H1 (cell line): ENCODE data around the gene MAP7D2. TPM values are rescaled to one million over a fixed set of nuclear protein-coding genes. Genes with fewer than 3 reads are reported as not detected.

Source experiments
- CTCF ChIA-PET: fragments of 300-600 bp; sonication (Branson Sonifier 250); formaldehyde crosslinking; loops from one replicate; lab custom pipeline; 2021; ENCODE audit not compliant: partially characterized antibody; lab: Charles Lee
- POLR2A ChIA-PET: fragments of 300-600 bp; sonication (Branson Sonifier 250); formaldehyde crosslinking; loops from one replicate; lab custom pipeline; 2021; ENCODE audit warnings: inconsistent platforms; ENCODE audit not compliant: partially characterized antibody; lab: Charles Lee
- DNase-seq, 2 experiments: peaks; one replicate each; pipeline versions ENCODE4 v3.0.0 to v3.0.0-alpha.2; 2010 to 2022; ENCODE audit warnings: low spot score in 2 of 2, low read depth in 1 of 2, mixed read lengths in 1 of 2
- FAIRE-seq: peaks from 2 replicates; lab custom pipeline; 2011; peaks lifted over from hg19 to GRCh38; lab: Jason Lieb, UNC
- H2AFZ ChIP-seq: 2 replicates; pipeline ENCODE4 v1.8.1; 2012; ENCODE audit warnings: low read length, inconsistent platforms
- H2AK5ac ChIP-seq: 2 replicates; pipeline ENCODE4 v1.6.1; 2013; ENCODE audit warnings: low read depth, low read length
- H2BK120ac ChIP-seq: replicated peaks from 2 replicates; pipeline ENCODE3; 2013; ENCODE audit warnings: low read depth, low read length, inconsistent platforms
- H2BK12ac ChIP-seq: 2 replicates; pipeline ENCODE4 v1.6.1; 2013; ENCODE audit warnings: low read depth, low read length
- H2BK15ac ChIP-seq: 2 replicates; pipeline ENCODE4 v1.6.1; 2013; ENCODE audit warnings: low read length
- H2BK20ac ChIP-seq: 2 replicates; pipeline ENCODE4 v1.6.1; 2013; ENCODE audit warnings: low read length
- H2BK5ac ChIP-seq: 2 replicates; pipeline ENCODE4 v1.6.1; 2013; ENCODE audit warnings: low read depth, low read length
- H3K14ac ChIP-seq: 2 replicates; pipeline ENCODE4 v1.6.1; 2013; ENCODE audit warnings: inconsistent platforms; ENCODE audit not compliant: insufficient read length
- H3K18ac ChIP-seq: 2 replicates; pipeline ENCODE4 v1.6.1; 2013; ENCODE audit warnings: low read length; ENCODE audit errors: extremely low read depth
- H3K23ac ChIP-seq: 2 replicates; pipeline ENCODE4 v1.6.1; 2013; ENCODE audit warnings: inconsistent platforms; ENCODE audit not compliant: insufficient read length
- H3K23me2 ChIP-seq: 2 replicates; pipeline ENCODE4 v1.6.1; 2013; ENCODE audit warnings: low read depth, low read length
- H3K27ac ChIP-seq: 2 replicates; pipeline ENCODE4 v1.6.1; 2011; ENCODE audit warnings: low read depth, low read length, inconsistent platforms
- H3K27me3 ChIP-seq, 4 experiments: replicated peaks in 1 of 4; 1 replicate in 1 of 4; 2 replicates in 3 of 4; pipeline versions ENCODE4 v1.6.1 to v1.8.1; 2011 to 2013; ENCODE audit warnings: low read length in 3 of 4, mild to moderate bottlenecking in 3 of 4, inconsistent platforms in 2 of 4, mixed read lengths in 2 of 4, moderate library complexity in 1 of 4; ENCODE audit not compliant: control insufficient read depth in 3 of 4, insufficient read depth in 3 of 4; ENCODE audit errors: extremely low read depth in 1 of 4
- H3K36me3 ChIP-seq, 4 experiments: 2 replicates each; pipeline versions ENCODE4 v1.6.1 to v1.8.1; 2011 to 2013; ENCODE audit warnings: mild to moderate bottlenecking in 4 of 4, low read length in 3 of 4, moderate library complexity in 2 of 4, control low read depth in 1 of 4, inconsistent platforms in 1 of 4; ENCODE audit not compliant: insufficient read depth in 4 of 4, control insufficient read depth in 2 of 4
- H3K4ac ChIP-seq: replicated peaks from 2 replicates; pipeline ENCODE3; 2013; ENCODE audit warnings: low read length, low read depth, mixed read lengths, inconsistent platforms; ENCODE audit not compliant: insufficient read length
- H3K4me1 ChIP-seq, 4 experiments: replicated peaks in 1 of 4; 1 replicate in 1 of 4; 2 replicates in 3 of 4; pipeline versions ENCODE4 v1.6.1 to v1.8.1; 2011 to 2013; ENCODE audit warnings: low read length in 3 of 4, inconsistent platforms in 2 of 4, mixed read lengths in 1 of 4; ENCODE audit not compliant: insufficient read depth in 4 of 4, control insufficient read depth in 3 of 4
- H3K4me2 ChIP-seq, 2 experiments: 2 replicates each; pipeline versions ENCODE4 v1.6.1 to v1.8.1; 2011 to 2013; ENCODE audit warnings: low read depth in 2 of 2, low read length in 2 of 2, control low read depth in 1 of 2, inconsistent platforms in 1 of 2, mild to moderate bottlenecking in 1 of 2; ENCODE audit not compliant: insufficient read depth in 1 of 2
- H3K4me3 ChIP-seq, 4 experiments: fragments of 200-600, 300-600 bp in 1 of 4; sonication (generic), shearing (Covaris generic), sonication (Bioruptor Twin) in 1 of 4; 2 replicates each; pipeline versions ENCODE4 v1.5.1 to v1.8.1; 2011 to 2016; ENCODE audit warnings: low read length in 4 of 4, low read depth in 3 of 4, control low read depth in 2 of 4, inconsistent platforms in 2 of 4, mild to moderate bottlenecking in 2 of 4, mixed read lengths in 1 of 4, moderate library complexity in 1 of 4; ENCODE audit not compliant: insufficient read depth in 2 of 4; ENCODE audit errors: extremely low read depth in 1 of 4
- H3K56ac ChIP-seq: replicated peaks from 2 replicates; pipeline ENCODE3; 2013; ENCODE audit warnings: low read depth, mild to moderate bottlenecking, mixed read lengths, low read length, inconsistent platforms; ENCODE audit not compliant: insufficient read length
- H3K79me1 ChIP-seq: 2 replicates; pipeline ENCODE4 v1.6.1; 2013; ENCODE audit warnings: low read depth, low read length, control low read depth
- H3K79me2 ChIP-seq, 2 experiments: 2 replicates each; pipeline versions ENCODE4 v1.6.1 to v1.8.1; 2012 to 2013; ENCODE audit warnings: low read length in 2 of 2, mild to moderate bottlenecking in 2 of 2, inconsistent platforms in 1 of 2; ENCODE audit not compliant: insufficient read depth in 2 of 2, control insufficient read depth in 1 of 2
- H3K9ac ChIP-seq, 4 experiments: replicated peaks in 1 of 4; 1 replicate in 1 of 4; 2 replicates in 3 of 4; pipeline versions ENCODE4 v1.6.1 to v1.8.1; 2011 to 2013; ENCODE audit warnings: low read depth in 3 of 4, low read length in 3 of 4, control low read depth in 2 of 4, mild to moderate bottlenecking in 2 of 4, moderate library complexity in 2 of 4, inconsistent platforms in 1 of 4; ENCODE audit errors: extremely low read depth in 1 of 4
- H3K9me3 ChIP-seq, 2 experiments: 2 replicates each; pipeline versions ENCODE4 v1.6.1 to v1.8.1; 2012 to 2013; ENCODE audit warnings: mild to moderate bottlenecking in 2 of 2, moderate library complexity in 2 of 2, control low read depth in 1 of 2, inconsistent platforms in 1 of 2, low read depth in 1 of 2, low read length in 1 of 2, mixed read lengths in 1 of 2; ENCODE audit not compliant: insufficient read depth in 2 of 2
- H4K20me1 ChIP-seq, 2 experiments: replicated peaks in 1 of 2; 2 replicates each; pipeline versions ENCODE3 to v1.8.1; 2011 to 2013; ENCODE audit warnings: inconsistent platforms in 2 of 2, low read length in 2 of 2, mild to moderate bottlenecking in 1 of 2; ENCODE audit not compliant: insufficient read depth in 2 of 2, control insufficient read depth in 1 of 2
- H4K5ac ChIP-seq: 2 replicates; pipeline ENCODE4 v1.6.1; 2013; ENCODE audit warnings: low read length, low read depth, mixed read lengths, inconsistent platforms; ENCODE audit not compliant: insufficient read length
- H4K8ac ChIP-seq: 2 replicates; pipeline ENCODE4 v1.8.0; 2013; ENCODE audit warnings: mild to moderate bottlenecking, moderate library complexity, low read length, inconsistent platforms; ENCODE audit not compliant: insufficient read depth; ENCODE audit errors: extremely low read depth
- H4K91ac ChIP-seq: replicated peaks from 2 replicates; pipeline ENCODE3; 2013; ENCODE audit warnings: low read length, mixed read lengths, inconsistent platforms; ENCODE audit not compliant: insufficient read length
- ASH2L ChIP-seq: fragments of 200-600, 300-600 bp; sonication (generic); IDR thresholded peaks from one replicate; pipeline ENCODE4 v1.7.1; 2017; ENCODE audit warnings: low read length
- BACH1 ChIP-seq: IDR thresholded peaks from 2 replicates; pipeline ENCODE4 v1.6.1; 2012; ENCODE audit warnings: low read length, improper control_type of control experiment
- CBX8 ChIP-seq: fragments of 300-800, 300-1000 bp; sonication (generic); IDR thresholded peaks from 2 replicates; pipeline ENCODE4 v1.7.1; 2016; ENCODE audit warnings: low read depth, low read length, borderline replicate concordance
- CEBPB ChIP-seq: IDR thresholded peaks from 2 replicates; pipeline ENCODE4 v1.6.1; 2012; ENCODE audit warnings: low read depth, low read length
- CHD1 ChIP-seq: IDR thresholded peaks from 2 replicates; pipeline ENCODE4 v1.6.1; 2012; ENCODE audit warnings: low read depth, low read length, improper control_type of control experiment
- EGR1 ChIP-seq: IDR thresholded peaks from 2 replicates; pipeline ENCODE4 v1.6.1; 2011; ENCODE audit warnings: low read depth, low read length, borderline replicate concordance
- EP300 ChIP-seq, 2 experiments: IDR thresholded peaks; 1 replicate in 1 of 2; 2 replicates in 1 of 2; pipeline ENCODE4 v1.6.1; 2011 to 2012; ENCODE audit warnings: low read depth in 2 of 2, low read length in 2 of 2, mild to moderate bottlenecking in 2 of 2, borderline replicate concordance in 1 of 2, inconsistent platforms in 1 of 2, moderate library complexity in 1 of 2
- HDAC2 ChIP-seq, 2 experiments: fragments of 300-600 bp in 1 of 2; sonication (generic) in 1 of 2; IDR thresholded peaks; 2 replicates each; pipeline ENCODE4 v1.6.1; 2011 to 2012; ENCODE audit warnings: low read depth in 2 of 2, low read length in 2 of 2, mild to moderate bottlenecking in 2 of 2, moderate library complexity in 2 of 2, borderline replicate concordance in 1 of 2, inconsistent platforms in 1 of 2
- RAD21 ChIP-seq, 2 experiments: IDR thresholded peaks in 1 of 2; conservative IDR thresholded peaks in 1 of 2; 2 replicates each; pipeline ENCODE4 v1.6.1; 2011; ENCODE audit warnings: low read depth in 2 of 2, low read length in 2 of 2, improper control_type of control experiment in 1 of 2, inconsistent platforms in 1 of 2, mild to moderate bottlenecking in 1 of 2, moderate library complexity in 1 of 2
- RFX5 ChIP-seq: IDR thresholded peaks from 2 replicates; pipeline ENCODE4 v1.6.1; 2011; ENCODE audit warnings: low read depth, low read length, improper control_type of control experiment, borderline replicate concordance
- SIN3A ChIP-seq, 2 experiments: IDR thresholded peaks in 1 of 2; conservative IDR thresholded peaks in 1 of 2; 2 replicates each; pipeline ENCODE4 v1.6.1; 2011 to 2012; ENCODE audit warnings: low read length in 2 of 2, improper control_type of control experiment in 1 of 2, low read depth in 1 of 2, mild to moderate bottlenecking in 1 of 2
- SUZ12 ChIP-seq: fragments of 200-600 bp; sonication (generic); IDR thresholded peaks from 2 replicates; pipeline ENCODE4 v1.6.1; 2012; ENCODE audit warnings: mild to moderate bottlenecking, inconsistent platforms, low read length, moderate library complexity, mixed read lengths
- ZNF274 ChIP-seq: IDR thresholded peaks from 2 replicates; pipeline ENCODE4 v1.7.0; 2012; ENCODE audit warnings: low read length, borderline replicate concordance; ENCODE audit errors: extremely low read depth
- WGBS, 2 experiments: shearing (Covaris generic) in 1 of 2; methylation state at CpG; one replicate each; pipeline versions ENCODE4 v1.1.6 to v1.1.7; 2013 to 2015; ENCODE audit warnings: low lambda C conversion rate in 2 of 2, mixed read lengths in 2 of 2, inconsistent platforms in 1 of 2, low coverage in 1 of 2, missing lambda C conversion rate in 1 of 2; ENCODE audit not compliant: insufficient replicate concordance in 2 of 2, insufficient coverage in 1 of 2, insufficient read length in 1 of 2; ENCODE audit errors: extremely low coverage in 1 of 2, missing lambda C conversion rate in 1 of 2; 5-methylcytosine and 5-hydroxymethylcytosine counted together
- polyA plus RNA-seq, 7 experiments: library from polyadenylated mRNA; depleted of rRNA in 3 of 7; stranded (reverse) in 5 of 7; unstranded in 2 of 7; fragments of >200 nt in 5 of 7; fragments of 200-250 nt in 2 of 7; gene quantifications; 1 replicate in 5 of 7; 2 replicates in 1 of 7; 4 replicates in 1 of 7; pipeline versions ENCODE4 v1.2.1 to v1.2.3, GENCODE V29; 2011 to 2013; ENCODE audit warnings: missing spikeins in 2 of 7, mixed read lengths in 2 of 7
- total RNA-seq: library from RNA; stranded (reverse); fragmentation: NEBNext Ultra II Directional; extraction: Animal tissue kit (Norgen Biotek cat#: 25700); gene quantifications from 2 replicates; pipeline ENCODE4 v1.2.1, GENCODE V29; 2021

The MAP7D2 gene
- total and polyA plus RNA-seq, 2 of the 8 experiments (the other 6 are each of a cell fraction or from before 2014, with no cell fraction given): 0.65 to 0.83 TPM

- Histone ChIP-seq H3K9ac (no peak overlapping the region), H3K18ac (no peak overlapping the region), H3K4me2 (no peak overlapping the region), H3K36me3 (no peaks in the 10 kb centered on the region), H3K79me2 (no peaks in the 10 kb centered on the region), H3K9me3 (no peaks in the 10 kb centered on the region), H4K20me1 (no peaks in the 10 kb centered on the region), H2BK15ac (no peak overlapping the region), H3K23ac (no peak overlapping the region), H3K4me3 (no peak overlapping the region), H4K5ac (no peak overlapping the region), H3K4ac (no peak overlapping the region), H3K56ac (no peak overlapping the region), H3K79me1 (no peaks in the 10 kb centered on the region), H2BK5ac (no peak overlapping the region), H2BK20ac (no peak overlapping the region), H4K91ac (no peak overlapping the region), H3K14ac (no peak overlapping the region), H2BK12ac (no peak overlapping the region), H3K27ac (no peak overlapping the region), H2AK5ac (no peak overlapping the region), H3K27me3 (no peaks in the 10 kb centered on the region), H4K8ac (no peak overlapping the region), H3K23me2 (no peaks in the 10 kb centered on the region), H2BK120ac (no peak overlapping the region), H3K4me1 (no peaks in the 10 kb centered on the region), H2AFZ (no peak overlapping the region)
- POLR2A ChIA-PET: no interaction called here
- FAIRE-seq (no peak), DNase-seq (no peak)
- WGBS, 2 experiments: 94% methylated on average over 6 of the region's 6 CpGs; no CpG with 5 or more reads in 1 of the 2 experiments
- CTCF ChIA-PET: no interaction called here
- TF ChIP-seq ASH2L (no peak), SUZ12 (no peak), CEBPB (no peak), RFX5 (no peak), ZNF274 (no peak), CHD1 (no peak), SIN3A (conservative IDR thresholded peaks at IDR 0.05 in 1 of 2, IDR thresholded peaks at IDR 0.05 in 1 of 2; ENCODE audit: low read depth in 1 of 2, low read length in 2 of 2) (no peak), BACH1 (no peak), RAD21 (IDR thresholded peaks at IDR 0.05 in 1 of 2, conservative IDR thresholded peaks at IDR 0.05 in 1 of 2; ENCODE audit: low read depth in 2 of 2, low read length in 2 of 2) (no peak), HDAC2 (IDR thresholded peaks at IDR 0.05; ENCODE audit: borderline replicate concordance in 1 of 2, low read depth in 2 of 2, low read length in 2 of 2) (no peak), EGR1 (no peak), CBX8 (no peak), EP300 (IDR thresholded peaks at IDR 0.05; ENCODE audit: borderline replicate concordance in 1 of 2, low read depth in 2 of 2, low read length in 2 of 2) (no peak)
Measured at GRCh38 chrX:20019672-20020365, 96.9 kb downstream of the MAP7D2 start.
